OCI-LY1 (cell line): ENCODE data around the gene CLPTM1L.

Experiments
- EZH2 ChIP-seq: fragments of 200-600 bp; sonication (generic), shearing (Covaris generic); IDR thresholded peaks from 2 replicates; pipeline ENCODE4 v1.8.0; 2017; ENCODE audit warnings: borderline replicate concordance, mixed run types, mild to moderate bottlenecking, antibody characterized with exemption, low read length, moderate library complexity, mixed read lengths
- TF ChIP-seq, protein P1 (sequence below): fragments of 200-600 bp; sonication (generic), shearing (Covaris generic); IDR thresholded peaks from 2 replicates; pipeline ENCODE4 v1.5.1; 2017; ENCODE audit warnings: mild to moderate bottlenecking, antibody characterized with exemption, low read length, moderate library complexity, mixed read lengths

GRCh38 chr5:1285883-1286291, 59.0 kb downstream of the CLPTM1L start:
- TF ChIP-seq, protein P1, sequence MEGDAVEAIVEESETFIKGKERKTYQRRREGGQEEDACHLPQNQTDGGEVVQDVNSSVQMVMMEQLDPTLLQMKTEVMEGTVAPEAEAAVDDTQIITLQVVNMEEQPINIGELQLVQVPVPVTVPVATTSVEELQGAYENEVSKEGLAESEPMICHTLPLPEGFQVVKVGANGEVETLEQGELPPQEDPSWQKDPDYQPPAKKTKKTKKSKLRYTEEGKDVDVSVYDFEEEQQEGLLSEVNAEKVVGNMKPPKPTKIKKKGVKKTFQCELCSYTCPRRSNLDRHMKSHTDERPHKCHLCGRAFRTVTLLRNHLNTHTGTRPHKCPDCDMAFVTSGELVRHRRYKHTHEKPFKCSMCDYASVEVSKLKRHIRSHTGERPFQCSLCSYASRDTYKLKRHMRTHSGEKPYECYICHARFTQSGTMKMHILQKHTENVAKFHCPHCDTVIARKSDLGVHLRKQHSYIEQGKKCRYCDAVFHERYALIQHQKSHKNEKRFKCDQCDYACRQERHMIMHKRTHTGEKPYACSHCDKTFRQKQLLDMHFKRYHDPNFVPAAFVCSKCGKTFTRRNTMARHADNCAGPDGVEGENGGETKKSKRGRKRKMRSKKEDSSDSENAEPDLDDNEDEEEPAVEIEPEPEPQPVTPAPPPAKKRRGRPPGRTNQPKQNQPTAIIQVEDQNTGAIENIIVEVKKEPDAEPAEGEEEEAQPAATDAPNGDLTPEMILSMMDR, result no peak
- no peak for TF ChIP-seq EZH2
